ENCODE measurements around the gene LAMC3.

LAMC3 gene

DNA sequence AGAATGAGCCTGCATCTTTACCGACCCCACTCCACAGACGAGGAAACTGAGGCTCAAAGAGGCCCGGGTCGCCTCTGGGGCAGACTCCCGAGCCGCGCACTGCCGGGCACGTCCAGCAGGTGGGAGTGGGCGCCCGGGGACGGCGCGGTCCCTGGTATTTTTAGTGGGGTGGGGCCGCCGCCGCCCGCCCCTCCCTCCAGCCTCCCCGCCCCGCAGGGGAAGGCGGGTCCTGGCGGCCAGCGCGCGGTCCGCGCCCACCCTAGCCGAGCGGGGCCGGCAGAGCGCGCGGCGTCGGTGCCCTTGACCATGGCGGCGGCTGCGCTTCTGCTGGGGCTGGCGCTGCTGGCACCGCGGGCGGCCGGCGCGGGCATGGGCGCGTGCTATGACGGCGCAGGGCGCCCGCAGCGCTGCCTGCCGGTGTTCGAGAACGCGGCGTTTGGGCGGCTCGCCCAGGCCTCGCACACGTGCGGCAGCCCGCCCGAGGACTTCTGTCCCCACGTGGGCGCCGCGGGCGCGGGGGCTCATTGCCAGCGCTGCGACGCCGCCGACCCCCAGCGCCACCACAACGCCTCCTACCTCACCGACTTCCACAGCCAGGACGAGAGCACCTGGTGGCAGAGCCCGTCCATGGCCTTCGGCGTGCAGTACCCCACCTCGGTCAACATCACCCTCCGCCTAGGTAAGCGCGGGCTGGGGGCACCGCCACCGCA is at the start of gene LAMC3:
TSS of gene LAMC3 (plus strand) at position 266 of the 710 bp plus-strand sequence. CDS start at position 307, 41 bp downstream.
- DNase-seq, result no peak

DNA sequence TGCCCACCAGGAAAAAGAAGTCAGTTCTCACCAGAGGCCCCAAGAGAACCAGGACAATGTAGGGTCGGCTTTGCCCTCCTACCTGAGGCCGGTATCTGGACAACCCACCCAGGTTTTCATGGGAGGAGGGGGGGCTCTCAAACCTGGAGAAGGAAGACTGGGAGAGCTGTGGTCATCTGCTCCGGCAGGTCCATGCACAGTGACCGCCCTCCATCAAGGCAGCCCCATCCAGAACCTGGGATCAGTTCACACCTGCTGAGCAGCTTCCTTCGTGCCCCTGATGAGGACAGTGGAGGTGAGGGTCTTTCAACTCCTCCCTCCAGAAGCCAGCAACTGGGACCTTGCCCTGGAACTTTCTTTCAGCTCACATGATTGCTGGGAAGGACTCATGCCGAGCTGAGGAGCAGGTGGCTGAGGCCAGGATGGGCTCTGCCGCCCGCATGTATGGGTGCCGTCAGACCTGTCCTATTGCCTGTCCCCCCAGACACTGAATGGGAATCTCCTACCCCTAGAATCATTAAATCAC is 49.1 kb upstream of the LAMC3 start:
- DNase-seq, result no peak

DNA sequence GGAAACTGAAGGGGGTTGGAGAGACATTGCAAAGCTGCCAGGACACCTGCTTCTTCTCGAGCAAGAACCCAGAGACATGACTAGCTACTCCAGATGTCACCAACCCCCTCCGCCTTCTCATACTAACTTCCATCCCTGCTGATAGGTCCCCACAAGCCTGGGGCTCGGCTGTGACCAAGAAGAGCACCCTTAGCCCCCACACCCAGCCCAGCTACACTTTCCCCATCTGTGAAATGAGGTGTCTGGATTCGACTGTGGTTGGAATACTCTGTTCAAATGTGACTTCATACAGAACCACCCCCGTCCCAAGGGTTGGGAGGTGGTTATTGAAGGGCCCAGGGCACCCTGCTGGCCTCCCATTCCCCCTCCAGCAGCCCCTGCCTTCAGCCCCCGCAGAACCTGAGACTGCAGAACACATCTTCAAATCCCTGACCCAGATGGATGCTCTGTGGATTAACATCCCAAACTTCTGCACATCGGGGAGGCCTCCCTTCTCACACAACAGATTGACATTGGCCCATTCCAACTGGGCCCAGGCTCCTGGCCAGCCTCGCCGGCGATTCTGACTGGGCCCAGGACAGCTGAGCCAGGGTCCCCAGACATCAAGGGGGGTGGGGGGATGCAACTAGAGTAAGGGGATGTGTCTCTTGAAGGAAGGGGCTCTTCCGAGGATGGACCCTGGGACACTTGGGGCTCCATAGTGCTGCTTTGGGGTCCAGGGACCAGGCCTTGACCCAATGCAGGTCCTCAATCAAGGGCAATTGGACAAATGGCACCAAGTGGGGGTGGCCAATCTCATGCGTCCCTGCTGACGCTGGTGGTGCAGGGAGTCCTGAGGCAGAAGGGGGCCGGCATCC is 48.2 kb upstream of the LAMC3 start:
- no peak for DNase-seq

DNA sequence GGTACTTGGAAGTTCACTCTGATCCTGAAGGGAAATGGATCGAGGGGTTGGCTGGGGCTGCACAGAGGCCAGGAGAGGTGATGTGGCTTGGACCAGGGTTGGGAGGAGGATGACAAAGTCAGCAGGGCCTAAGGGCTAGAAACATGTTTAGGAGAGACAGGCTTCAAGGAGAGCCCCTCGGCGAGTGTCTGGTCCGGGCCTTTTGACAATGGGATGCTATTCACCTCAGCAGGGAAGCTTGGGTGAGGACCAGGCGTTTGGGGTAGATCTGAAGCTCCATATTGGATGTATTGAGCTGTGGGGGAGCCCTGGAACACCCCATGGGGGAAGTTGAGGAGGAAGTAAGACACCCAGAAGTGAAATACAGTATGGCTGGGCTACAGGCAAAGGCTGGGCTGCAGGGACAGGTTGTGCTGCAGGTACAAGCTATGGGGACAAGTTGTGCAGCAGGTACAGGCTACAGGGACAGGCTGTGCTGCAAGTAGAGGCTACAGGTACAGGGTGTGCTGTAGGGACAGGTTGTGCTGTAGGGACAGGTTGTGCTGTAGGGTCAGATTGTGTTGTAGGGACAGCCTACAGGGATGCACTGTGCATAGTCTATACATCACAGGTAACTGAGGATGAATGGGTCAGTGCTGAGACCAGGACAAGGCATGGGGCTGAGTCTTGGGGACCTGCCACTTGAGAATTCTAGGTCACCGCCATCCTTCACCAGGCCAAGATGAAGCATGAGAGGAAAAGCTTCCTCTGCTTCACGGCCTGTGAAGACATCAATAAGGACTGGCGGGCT is 47.3 kb upstream of the LAMC3 start:
- DNase-seq, result no peak

DNA sequence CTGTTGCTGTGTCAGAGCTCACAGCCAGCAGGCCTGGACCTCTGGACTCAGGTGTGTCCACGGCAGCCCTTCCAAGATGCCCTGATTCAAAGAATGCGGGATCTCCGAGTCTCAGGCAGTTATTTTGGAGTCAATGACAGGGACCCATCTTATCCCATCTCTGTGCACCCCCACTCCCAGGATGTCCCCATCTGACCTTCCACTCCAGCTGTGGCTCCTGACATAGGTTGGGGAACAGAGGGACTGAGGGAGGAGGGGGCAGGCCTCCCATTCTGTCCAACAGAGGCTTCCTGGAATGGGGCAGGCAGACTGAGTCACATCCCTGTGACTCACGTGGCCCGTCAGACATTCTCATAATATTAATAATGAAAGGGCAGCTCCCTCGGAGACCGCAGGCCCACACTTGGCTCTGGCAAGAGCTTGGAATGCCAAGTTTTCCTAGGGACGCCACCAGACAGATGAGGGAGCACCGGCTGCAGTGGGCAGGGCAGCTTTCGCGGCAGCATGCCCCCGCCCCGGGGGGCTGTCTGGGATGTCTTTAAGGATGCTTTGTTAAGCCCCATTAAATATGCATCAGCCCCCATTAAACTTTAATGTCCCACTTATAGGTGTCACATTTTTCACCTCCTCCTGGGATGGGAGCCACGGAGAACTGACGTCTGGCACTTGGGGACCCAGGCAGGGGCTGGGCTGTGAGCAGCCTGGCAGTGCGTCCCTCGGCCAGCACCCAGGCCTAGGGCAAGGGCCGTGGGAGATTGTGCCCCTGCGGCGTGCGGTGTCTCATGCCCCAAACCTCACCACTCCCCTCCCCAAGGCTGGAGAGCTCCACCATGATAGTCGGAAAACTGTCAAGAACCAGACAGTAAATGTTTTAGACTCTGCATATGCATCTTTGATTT is 46.3 kb upstream of the LAMC3 start:
- DNase-seq, result no peak

DNA sequence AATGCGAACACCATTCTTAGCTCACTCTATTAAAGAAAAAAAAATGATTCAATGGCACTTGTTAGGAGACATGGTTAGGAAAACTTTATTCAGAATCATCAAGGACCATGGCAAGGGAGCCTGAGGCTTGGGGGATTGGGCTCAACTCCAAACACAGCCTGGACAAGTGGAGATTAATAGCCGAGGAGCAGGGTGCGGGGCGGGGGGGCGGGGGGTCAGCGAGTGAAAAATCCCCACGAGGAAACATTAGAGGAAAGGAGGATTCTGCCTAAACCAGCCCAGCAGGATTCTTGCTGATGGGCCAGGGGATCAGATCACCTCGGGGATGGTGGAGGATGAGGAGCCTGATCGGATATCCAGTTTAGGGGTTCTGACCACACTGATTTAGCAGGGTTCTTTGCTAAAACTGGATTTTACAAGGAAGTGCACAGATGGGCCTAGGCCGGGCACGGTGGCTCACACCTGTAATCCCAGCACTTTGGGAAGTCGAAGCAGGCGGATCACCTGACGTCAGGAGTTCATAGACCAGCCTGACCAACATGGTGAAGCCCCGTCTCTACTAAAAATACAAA is 45.6 kb upstream of the LAMC3 start:
- no peak for DNase-seq

DNA sequence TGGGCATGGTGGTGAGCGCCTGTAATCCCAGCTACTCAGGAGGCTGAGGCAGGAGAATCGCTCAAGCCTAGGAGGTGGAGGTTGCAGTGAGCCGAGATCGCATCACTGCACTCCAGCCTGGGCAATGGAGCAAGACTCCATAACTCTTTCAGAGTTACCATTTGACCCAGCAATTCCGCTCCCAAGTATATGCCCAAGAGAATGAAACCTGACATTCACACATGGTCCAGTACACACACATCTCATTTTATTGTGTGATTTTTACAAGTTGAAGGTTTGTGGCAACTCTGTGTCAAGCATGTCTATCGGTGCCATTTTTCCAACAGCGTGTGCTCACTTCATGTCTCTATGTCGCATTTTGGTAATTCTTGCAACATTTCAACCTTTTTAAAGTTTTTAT is 45.1 kb upstream of the LAMC3 start:
- DNase-seq, result no peak

DNA sequence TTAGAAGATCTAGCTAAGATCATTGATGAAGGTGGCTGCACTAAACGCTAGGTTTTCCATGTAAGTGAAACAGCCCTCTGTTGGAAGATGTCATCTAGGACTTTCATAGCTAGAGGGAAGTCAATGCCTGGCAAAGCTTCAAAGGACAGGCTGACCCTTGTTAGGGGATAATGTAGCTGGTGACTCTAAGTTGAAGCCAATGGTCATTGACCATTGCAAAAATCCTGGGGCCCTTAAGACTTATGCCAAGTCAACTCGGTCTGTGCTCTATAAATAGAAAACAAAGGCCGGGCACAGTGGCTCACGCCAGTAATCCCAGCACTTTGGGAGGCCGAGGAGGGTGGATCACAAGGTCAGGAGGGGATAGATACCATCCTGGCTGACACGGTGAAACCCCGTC is 43.3 kb upstream of the LAMC3 start:
- DNase-seq, result no peak

DNA sequence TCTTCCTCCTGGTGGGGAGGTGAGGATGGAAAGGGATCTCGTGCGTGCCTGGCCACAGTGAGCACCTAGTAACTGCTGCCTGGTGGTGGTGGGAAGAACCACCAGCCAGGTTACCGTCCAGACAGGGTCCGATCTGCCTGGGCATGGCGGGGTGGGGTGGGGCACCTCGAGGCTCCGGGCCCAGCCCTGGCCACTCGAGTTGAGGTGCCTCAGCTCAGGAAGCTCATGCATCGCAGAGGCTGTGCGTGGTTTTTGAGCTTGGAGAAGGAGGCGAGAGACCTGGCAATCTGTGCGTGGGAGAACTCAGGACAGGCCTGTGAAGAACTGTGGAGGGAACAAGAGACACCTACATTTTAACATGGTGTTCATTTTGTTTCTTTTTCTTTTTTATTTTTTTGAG is 38.9 kb upstream of the LAMC3 start:
- DNase-seq, result no peak

DNA sequence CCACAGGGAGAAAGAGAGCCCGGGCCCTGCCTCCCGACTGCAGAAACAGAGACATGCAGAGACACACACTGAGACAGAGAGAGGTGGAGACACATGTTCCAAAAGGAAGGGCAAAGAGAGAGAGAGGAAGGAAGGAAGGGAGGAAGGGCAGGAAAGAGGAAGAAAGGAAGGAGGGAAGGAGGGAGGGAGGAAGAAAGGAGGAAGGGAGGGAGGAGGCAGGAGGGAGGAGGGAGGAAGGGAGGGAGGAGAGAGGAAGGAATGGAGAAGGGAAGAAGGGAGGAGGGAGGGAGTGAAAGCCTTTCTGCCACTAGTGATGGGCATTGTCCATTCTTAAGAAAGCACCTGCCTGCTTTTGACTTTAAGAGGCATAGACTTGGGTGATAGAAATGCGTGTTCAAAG is 38.1 kb upstream of the LAMC3 start:
- no peak for DNase-seq

DNA sequence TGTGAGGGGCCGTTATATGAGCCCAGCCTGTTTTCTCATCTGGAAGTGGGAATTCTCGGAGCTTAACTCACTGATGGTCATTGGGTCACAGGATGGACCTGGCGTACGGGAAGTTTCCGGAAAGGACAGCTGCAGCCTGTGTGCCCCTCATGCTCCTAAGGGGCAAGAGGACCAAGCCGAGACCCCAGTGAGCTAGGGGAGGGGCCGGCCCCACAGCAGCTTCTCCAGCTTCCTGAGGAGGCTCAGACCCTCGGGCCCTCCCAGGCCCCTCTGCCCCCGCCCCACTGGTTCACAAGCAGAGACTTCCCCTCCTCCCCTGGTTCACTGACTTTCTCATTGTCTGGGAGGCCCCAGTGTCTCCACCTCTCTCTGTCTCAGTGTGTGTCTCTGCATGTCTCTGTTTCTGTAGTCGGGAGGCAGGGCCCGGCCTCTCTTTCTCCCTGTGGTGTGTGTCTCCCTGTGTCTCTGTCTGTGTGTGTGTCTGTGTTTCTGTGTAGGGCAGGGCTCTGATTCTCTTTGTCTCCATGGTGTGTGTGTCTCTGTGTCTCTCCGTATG is 37.6 kb upstream of the LAMC3 start:
- DNase-seq, result no peak

DNA sequence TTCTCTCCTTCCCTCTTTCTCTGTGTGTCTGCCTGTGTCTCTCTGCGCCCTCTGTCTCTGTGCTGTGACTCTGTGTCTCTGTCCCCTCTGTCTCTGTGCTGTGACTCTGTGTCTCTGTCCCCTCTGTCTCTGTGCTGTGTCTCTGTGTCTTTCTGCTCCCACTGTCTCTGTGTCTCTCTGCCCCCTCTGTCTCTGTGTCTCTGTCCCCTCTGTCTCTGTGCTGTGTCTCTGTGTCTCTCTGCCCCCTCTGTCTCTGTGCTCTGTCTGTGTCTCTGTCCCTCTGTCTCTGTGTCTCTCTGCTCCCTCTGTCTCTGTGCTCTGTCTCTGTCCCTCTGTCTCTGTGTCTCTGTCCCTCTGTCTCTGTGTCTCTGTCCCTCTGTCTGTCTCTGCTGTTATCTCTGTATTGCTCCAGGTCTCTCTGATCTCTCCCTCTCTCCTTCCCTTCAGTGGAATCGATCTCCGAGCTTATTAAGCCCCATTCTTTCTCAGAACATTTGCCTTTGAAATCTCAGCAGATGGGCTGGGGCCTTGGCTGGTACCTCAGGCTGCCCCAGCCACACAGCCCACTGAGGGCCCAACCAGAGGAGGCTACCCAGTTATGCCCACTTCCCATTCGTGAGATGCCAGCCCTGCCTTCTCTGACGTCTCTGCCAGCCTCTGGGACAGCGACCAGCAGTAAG is 36.6 kb upstream of the LAMC3 start:
- no peak for DNase-seq

DNA sequence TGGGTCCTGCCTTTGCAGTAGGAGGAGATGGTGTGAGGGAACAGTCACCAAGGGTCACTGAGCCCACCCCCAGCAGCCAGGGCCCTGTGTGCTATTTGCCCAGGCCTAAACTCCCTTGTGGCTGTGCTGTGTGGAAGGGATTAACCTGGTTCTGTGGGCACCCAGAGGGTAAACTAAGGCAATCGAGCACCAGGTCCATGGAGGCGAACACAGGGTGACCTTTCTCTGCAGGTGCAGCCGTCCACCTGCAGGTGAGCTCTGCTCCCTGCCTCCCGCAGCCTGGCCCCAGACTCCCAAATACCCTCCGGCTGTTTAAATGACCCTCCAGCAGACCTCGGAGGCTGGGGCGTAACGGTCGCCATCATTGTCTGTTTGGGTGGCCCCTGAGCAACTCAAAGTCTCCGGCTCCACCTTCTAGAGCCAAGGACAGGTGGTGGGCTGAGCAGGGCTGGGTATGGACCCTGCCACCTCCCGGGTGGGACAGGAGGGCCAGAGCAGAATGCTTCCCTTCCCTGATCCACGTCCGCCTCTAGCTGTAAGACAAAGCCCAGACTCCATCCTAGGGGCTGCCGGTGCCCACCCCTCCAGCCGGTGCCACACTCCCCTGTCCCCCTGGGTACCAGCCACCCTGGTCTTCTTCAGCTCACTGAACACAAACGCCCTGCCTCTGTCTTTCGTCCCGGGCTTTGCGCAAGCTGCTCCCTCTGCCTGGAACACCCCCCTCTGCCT is 35.9 kb upstream of the LAMC3 start:
- DNase-seq, result no peak

DNA sequence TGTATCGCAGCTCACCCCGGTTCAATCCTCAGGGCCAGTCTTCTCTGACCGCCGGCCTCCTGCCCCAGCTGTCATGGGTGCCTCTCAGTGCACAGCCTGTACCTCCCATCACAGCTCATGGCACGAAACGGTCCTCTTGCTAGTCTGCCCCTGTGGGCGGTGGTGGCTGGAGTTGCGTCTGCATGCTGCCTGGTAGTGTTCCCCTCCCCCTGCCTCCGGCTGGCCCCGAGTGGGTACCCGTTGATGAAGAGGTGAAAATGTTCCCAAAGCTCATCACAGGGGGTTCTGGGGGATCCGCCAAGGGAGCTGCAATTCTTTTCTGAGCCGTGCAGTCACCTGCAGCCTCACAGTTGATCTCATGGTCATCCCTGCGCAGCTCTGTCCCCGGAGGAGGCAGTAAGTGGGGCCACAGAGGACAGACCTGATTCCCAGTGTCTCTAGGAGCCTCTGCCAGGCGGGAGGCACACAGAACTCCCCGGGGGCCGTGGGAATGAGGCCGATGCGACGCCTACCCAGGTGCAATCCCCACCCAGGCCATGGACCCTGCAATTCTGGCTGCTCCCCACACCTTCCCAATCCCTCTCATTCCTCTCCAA is 35.2 kb upstream of the LAMC3 start:
- no peak for DNase-seq

DNA sequence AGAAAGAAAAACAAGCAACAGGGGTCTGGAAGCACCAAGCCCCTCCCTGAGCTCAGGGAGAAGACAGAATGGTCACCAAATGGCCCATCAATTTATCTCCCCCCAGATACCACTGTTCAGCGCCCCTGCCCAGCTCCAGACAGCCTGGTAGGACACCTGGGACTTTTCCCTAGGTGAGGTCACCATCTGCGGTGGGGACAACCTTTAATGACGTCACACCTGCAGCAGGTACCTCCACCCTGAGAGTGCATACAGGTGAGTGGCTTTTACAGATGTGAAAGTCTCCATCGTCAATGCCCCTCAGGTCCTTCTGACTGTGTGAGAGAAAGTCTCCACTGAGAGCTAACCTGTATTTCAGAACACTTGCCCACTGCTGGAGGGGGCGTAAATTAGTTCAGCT is 34.3 kb upstream of the LAMC3 start:
- no peak for DNase-seq

DNA sequence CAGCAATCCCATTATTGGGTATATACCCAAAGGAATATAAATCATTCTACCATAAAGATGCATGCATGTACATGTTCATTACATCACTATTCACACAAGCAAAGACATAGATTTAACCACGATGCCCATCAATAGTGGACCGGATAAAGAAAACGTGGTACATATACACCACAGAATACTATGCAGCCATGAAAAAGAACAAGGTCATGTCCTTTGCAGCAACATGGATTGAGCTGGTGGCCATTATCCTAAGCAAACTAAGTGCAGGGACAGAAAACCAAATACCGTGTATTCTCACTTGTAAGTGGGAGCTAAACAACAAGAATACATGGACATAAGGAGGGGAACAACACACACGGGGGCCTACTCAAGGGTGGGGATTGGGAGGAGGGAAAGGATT is 33.8 kb upstream of the LAMC3 start:
- DNase-seq, result no peak

DNA sequence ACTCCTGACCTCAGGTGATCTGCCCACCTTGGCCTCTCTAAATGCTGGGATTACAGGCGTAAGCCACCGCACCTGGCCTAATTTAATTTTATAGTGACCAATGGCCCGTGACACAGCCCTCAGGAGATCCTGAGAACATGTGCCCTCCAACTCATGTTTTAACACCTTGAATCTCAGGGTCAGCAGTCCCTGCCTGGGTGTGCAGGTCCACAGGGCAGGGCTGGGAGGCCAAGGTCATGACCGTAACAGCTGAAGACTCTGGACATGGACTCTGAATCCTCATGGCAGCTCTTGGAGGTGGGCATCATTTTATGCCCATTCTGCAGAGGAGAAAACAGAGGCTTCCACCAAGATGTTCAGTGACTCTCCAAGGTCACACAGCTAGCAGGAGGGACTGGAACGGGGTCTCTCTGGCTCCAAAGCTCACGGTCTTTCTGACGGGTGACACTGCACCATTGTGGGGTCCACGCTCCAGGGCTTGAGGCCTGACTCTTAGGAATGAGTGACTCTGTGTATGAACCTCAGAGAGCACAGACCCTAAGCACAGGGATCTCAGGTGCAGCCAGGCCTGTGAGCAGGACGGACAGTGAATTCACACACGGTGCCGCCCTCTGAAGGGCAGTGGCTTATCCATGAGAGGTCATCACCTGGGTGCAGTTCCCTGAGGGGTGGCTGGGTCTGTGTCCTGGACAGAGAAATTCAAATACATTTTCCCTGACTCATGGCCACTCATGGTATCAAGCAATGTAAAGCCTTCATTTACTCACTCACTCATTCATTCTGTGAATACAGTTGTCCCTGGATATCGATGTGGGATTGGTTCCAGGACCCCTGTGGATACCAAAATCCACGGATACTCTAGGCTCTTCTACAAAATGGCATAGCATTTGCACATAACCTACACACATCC is 32.8 kb upstream of the LAMC3 start:
- DNase-seq, result no peak

DNA sequence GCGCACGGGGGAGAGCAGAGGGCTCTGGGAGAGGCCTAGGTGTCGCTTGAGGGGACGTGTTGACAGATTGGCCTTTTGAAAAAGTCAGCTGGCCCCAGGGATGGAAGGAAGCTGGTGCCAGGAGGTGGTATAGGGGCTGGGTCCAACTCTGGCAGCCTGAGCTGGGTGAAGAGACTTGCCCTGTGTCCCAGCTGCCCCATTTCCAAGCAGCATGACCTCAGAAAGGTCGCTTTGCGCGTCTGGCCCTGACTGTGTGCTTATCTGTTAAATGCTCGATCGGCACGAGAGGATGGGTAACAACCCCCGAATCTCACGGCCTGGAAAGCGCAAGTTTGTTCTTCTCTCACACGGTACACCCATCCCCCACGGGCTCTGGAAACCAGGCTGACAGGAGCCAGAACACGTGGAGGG is 31.2 kb upstream of the LAMC3 start:
- DNase-seq, result no peak
